Activated T-helper 2 cell treated with anti-CD3 and anti-CD28 coated beads, Interferon-gamma antibody, Interleukin-2, Interleukin-4, amounts not matched to agents 10 μg/mL and 5 μg/mL and 100 μg/mL, durations not matched to agents 14 hours and 24 hours and 36 hours (primary cell): ENCODE data around the gene RAB40B. TPM values are rescaled to one million over a fixed set of nuclear protein-coding genes. Genes with fewer than 3 reads are reported as not detected.

Experiments used
- DNase-seq: peaks from one replicate; pipeline ENCODE4 v3.0.0; 2021; ENCODE audit warnings: low spot score
- H3K27ac Mint-ChIP-seq: one replicate; pipeline ENCODE4 v1.8.0; 2021; ENCODE audit warnings: mixed read lengths
- H3K27me3 Mint-ChIP-seq: one replicate; pipeline ENCODE4 v1.8.0; 2021; ENCODE audit warnings: low read depth, mixed read lengths
- H3K36me3 Mint-ChIP-seq: one replicate; pipeline ENCODE4 v1.8.0; 2021; ENCODE audit warnings: low read depth, mixed read lengths
- H3K4me1 Mint-ChIP-seq: one replicate; pipeline ENCODE4 v1.8.0; 2021; ENCODE audit warnings: low read depth, mixed read lengths
- H3K4me3 Mint-ChIP-seq: one replicate; pipeline ENCODE4 v1.8.0; 2021; ENCODE audit warnings: low read depth, mild to moderate bottlenecking, moderate library complexity, mixed read lengths
- H3K9me3 Mint-ChIP-seq: one replicate; pipeline ENCODE4 v1.8.0; 2021; ENCODE audit warnings: mixed read lengths
- intact Hi-C: fragments of 100-400 bp; cut with micrococcal nuclease; formaldehyde crosslinking; loops from one replicate; pipeline ENCODE4 v1.15.1; 2023
- total RNA-seq: library from RNA; stranded (reverse); gene quantifications from 2 replicates; pipeline ENCODE4 v1.2.3, GENCODE V29; 2022

The RAB40B gene
- total RNA-seq, 1 donor from 2014 or later = 4.8 TPM

GRCh38 chr17:82665217-82665616 lies 33.3 kb downstream of the RAB40B start:
- no peaks in the 10 kb centered on the region for H3K9me3 Mint-ChIP-seq
- intact Hi-C loops = no loop called here
- DNase-seq = no peak
- H3K4me1 Mint-ChIP-seq = peaks cover 2% of the 10 kb centered on the region
- no peak overlapping the region for H3K4me3 Mint-ChIP-seq
- no peak overlapping the region for H3K27ac Mint-ChIP-seq
- H3K36me3 Mint-ChIP-seq = no peaks in the 10 kb centered on the region
- no peaks in the 10 kb centered on the region for H3K27me3 Mint-ChIP-seq

- peaks cover 2% of the 10 kb centered on the region for H3K4me1 Mint-ChIP-seq
- H3K27me3 Mint-ChIP-seq = no peaks in the 10 kb centered on the region
- H3K4me3 Mint-ChIP-seq = no peak overlapping the region
- H3K36me3 Mint-ChIP-seq = no peaks in the 10 kb centered on the region
- H3K27ac Mint-ChIP-seq = no peak overlapping the region
- intact Hi-C loops = no loop called here
- no peaks in the 10 kb centered on the region for H3K9me3 Mint-ChIP-seq
- DNase-seq = no peak
Observed at GRCh38 chr17:82664701-82665182, 33.8 kb downstream of the RAB40B start.

- no peaks in the 10 kb centered on the region for H3K9me3 Mint-ChIP-seq
- no peaks in the 10 kb centered on the region for H3K27me3 Mint-ChIP-seq
- intact Hi-C loops = no loop called here
- H3K4me3 Mint-ChIP-seq = no peak overlapping the region
- H3K36me3 Mint-ChIP-seq = no peaks in the 10 kb centered on the region
- DNase-seq = no peak
- no peak overlapping the region for H3K27ac Mint-ChIP-seq
- H3K4me1 Mint-ChIP-seq = peaks cover 2% of the 10 kb centered on the region
Observed at GRCh38 chr17:82664276-82664575, 34.3 kb downstream of the RAB40B start.

- intact Hi-C loops = no loop called here
- no peaks in the 10 kb centered on the region for H3K27me3 Mint-ChIP-seq
- no peaks in the 10 kb centered on the region for H3K9me3 Mint-ChIP-seq
- H3K36me3 Mint-ChIP-seq = no peaks in the 10 kb centered on the region
- H3K4me3 Mint-ChIP-seq = no peak overlapping the region
- no peak for DNase-seq
- H3K27ac Mint-ChIP-seq = no peak overlapping the region
- peaks cover 2% of the 10 kb centered on the region for H3K4me1 Mint-ChIP-seq
Observed at GRCh38 chr17:82663381-82664275, 34.9 kb downstream of the RAB40B start.

GRCh38 chr17:82662711-82663261 lies 35.7 kb downstream of the RAB40B start:
- DNase-seq = no peak
- Mint-ChIP-seq H3K27ac (no peak overlapping the region), H3K9me3 (no peaks in the 10 kb centered on the region), H3K4me1 (no peaks in the 10 kb centered on the region), H3K4me3 (no peak overlapping the region), H3K27me3 (no peaks in the 10 kb centered on the region), H3K36me3 (no peaks in the 10 kb centered on the region)
- intact Hi-C loops = no loop called here

- Mint-ChIP-seq H3K9me3 (no peaks in the 10 kb centered on the region), H3K4me3 (no peak overlapping the region), H3K27ac (no peak overlapping the region), H3K36me3 (no peaks in the 10 kb centered on the region), H3K4me1 (no peaks in the 10 kb centered on the region), H3K27me3 (no peaks in the 10 kb centered on the region)
- intact Hi-C loops = no loop called here
- DNase-seq = no peak
Observed at GRCh38 chr17:82661717-82662683, 36.5 kb downstream of the RAB40B start.

- no peaks in the 10 kb centered on the region for H3K27me3 Mint-ChIP-seq
- H3K27ac Mint-ChIP-seq = no peak overlapping the region
- intact Hi-C loops = no loop called here
- no peaks in the 10 kb centered on the region for H3K36me3 Mint-ChIP-seq
- H3K4me1 Mint-ChIP-seq = no peaks in the 10 kb centered on the region
- H3K9me3 Mint-ChIP-seq = no peaks in the 10 kb centered on the region
- H3K4me3 Mint-ChIP-seq = no peak overlapping the region
- DNase-seq = no peak
Observed at GRCh38 chr17:82659886-82660285, 38.6 kb downstream of the RAB40B start.

- Mint-ChIP-seq H3K4me3 (no peak overlapping the region), H3K36me3 (no peaks in the 10 kb centered on the region), H3K9me3 (no peaks in the 10 kb centered on the region), H3K27ac (no peak overlapping the region), H3K4me1 (no peaks in the 10 kb centered on the region), H3K27me3 (no peaks in the 10 kb centered on the region)
- no peak for DNase-seq
- intact Hi-C loops = no loop called here
Observed at GRCh38 chr17:82658796-82659452, 39.6 kb downstream of the RAB40B start.

GRCh38 chr17:82658331-82658730 lies 40.2 kb downstream of the RAB40B start:
- DNase-seq = no peak
- Mint-ChIP-seq H3K4me3 (no peak overlapping the region), H3K36me3 (no peaks in the 10 kb centered on the region), H3K4me1 (no peaks in the 10 kb centered on the region), H3K9me3 (no peaks in the 10 kb centered on the region), H3K27ac (no peak overlapping the region), H3K27me3 (no peaks in the 10 kb centered on the region)
- intact Hi-C loops = no loop called here

GRCh38 chr17:82657926-82658325 lies 40.6 kb downstream of the RAB40B start:
- intact Hi-C loops = no loop called here

GRCh38 chr17:82656266-82656665 lies 42.2 kb downstream of the RAB40B start:
- Mint-ChIP-seq H3K4me1 (no peaks in the 10 kb centered on the region), H3K27me3 (no peaks in the 10 kb centered on the region), H3K4me3 (no peak overlapping the region), H3K36me3 (no peaks in the 10 kb centered on the region), H3K9me3 (no peaks in the 10 kb centered on the region), H3K27ac (no peak overlapping the region)
- intact Hi-C loops = no loop called here
- no peak for DNase-seq

More at GRCh38 chr17:82657926-82658325, 40.6 kb downstream of the RAB40B start:
- no peaks in the 10 kb centered on the region for H3K27me3 Mint-ChIP-seq
- H3K4me3 Mint-ChIP-seq = no peak overlapping the region
- DNase-seq = no peak
- H3K36me3 Mint-ChIP-seq = no peaks in the 10 kb centered on the region
- H3K9me3 Mint-ChIP-seq = no peaks in the 10 kb centered on the region
- no peaks in the 10 kb centered on the region for H3K4me1 Mint-ChIP-seq
- no peak overlapping the region for H3K27ac Mint-ChIP-seq

GRCh38 chr17:82655523-82655922 lies 43.0 kb downstream of the RAB40B start:
- Mint-ChIP-seq H3K4me1 (no peaks in the 10 kb centered on the region), H3K27ac (no peak overlapping the region), H3K4me3 (no peak overlapping the region), H3K27me3 (no peaks in the 10 kb centered on the region), H3K9me3 (no peaks in the 10 kb centered on the region), H3K36me3 (no peaks in the 10 kb centered on the region)
- intact Hi-C loops = no loop called here
- no peak for DNase-seq
